GM21723 (cell line): ENCODE results near the gene SOS2.
"Not testable (repeated sequence)": the region's sequence is repeated elsewhere in the genome, so short reads cannot be mapped to it uniquely, and the experiment has no call there.

Experiments
- ATAC-seq: cut with Tn5 transposase; IDR thresholded peaks from one replicate; pipeline ENCODE4 v1.9.1; 2021; ENCODE audit warnings: mild to moderate bottlenecking, moderate library complexity; ENCODE audit not compliant: unreplicated experiment

The SOS2 gene

DNA sequence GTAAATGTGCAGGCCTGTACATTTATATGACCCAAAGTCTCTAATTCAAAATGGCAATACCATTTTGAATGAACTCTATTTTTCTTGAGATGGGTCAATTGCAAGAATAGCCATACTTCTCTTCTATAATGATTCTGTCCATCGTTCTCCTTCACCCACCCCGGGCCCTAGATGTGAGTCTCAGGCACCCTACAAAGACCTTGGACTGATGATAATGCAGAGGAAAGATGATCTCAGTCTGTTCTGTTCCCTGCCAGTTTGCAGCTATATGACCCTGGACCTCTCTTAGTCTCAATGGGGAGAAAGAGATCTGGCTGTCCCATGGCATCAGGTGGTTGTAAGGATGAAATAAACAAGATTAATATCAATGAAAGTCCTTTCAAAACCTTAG, 145.1 kb downstream of the SOS2 start:
- no peak for ATAC-seq

GRCh38 chr14:50085570-50086320, 145.6 kb downstream of the SOS2 start:
- ATAC-seq: peak; percentile 65

DNA sequence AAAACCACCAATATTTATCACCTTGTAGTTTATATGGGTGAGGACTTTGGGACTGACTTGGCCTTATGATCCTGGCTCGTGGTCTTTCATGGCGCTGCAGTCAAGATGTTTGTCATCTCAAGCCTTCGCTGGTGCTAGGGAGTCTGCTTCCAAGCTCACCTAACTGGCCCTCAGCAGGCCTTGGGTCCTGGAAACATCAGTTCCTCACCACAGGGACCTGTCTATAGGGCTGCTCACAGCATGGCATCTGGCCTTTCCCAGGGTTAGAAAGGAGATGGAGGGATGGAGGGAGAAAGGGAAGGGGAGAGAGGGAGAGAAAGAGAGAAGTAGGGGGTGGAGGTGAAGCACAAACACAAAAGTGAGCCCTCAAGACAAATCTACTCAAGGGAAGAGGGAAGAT, 146.7 kb downstream of the SOS2 start:
- ATAC-seq: no peak

DNA sequence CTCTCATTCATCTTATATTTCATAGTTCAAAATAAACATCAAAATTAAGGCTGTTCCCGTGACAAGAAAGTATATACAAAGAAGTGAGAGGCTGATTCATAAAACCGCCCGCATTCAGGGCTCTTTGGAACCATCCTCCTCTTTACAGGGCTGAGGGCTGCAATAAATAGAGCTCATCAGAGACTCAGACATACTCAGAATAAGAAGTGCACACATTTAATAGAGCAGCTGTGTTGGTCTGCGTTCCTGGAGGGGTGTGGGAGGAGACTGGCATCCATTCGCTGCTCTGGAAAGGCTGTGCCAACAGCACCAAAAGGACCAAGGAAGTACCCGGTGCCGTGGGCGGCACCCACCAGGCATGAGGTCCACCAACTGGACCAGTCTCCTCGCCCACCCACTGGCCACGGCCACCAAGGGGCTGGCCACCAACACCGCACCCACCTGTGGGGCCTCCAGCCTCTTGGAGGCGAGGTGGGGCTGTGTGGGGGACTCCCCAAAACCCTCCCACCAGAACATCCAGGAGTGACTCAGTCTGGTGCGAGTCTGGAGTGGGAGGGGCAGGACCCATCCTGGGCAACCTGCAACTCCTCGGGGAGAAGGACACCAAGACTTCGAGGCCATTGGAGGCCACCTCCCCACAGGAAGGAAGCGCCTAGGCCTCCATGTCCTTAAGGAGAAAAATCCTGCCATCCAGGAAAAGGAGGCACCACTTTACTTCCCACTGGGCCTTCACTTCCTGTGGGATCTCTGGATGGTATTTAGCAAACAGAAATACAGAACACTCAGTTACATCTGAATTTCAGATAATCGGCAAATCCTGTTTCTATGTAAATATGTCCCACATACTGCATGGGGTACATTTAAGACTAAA, 147.7 kb downstream of the SOS2 start:
- peak; percentile 39 for ATAC-seq

- ATAC-seq: peak; percentile 70
Measured at GRCh38 chr14:50082784-50083466, 148.5 kb downstream of the SOS2 start.

- no peak for ATAC-seq
Measured at GRCh38 chr14:50082308-50082742, 149.1 kb downstream of the SOS2 start.

- ATAC-seq: not testable (repeated sequence)
Measured at GRCh38 chr14:50079103-50079502, 152.3 kb downstream of the SOS2 start.

DNA sequence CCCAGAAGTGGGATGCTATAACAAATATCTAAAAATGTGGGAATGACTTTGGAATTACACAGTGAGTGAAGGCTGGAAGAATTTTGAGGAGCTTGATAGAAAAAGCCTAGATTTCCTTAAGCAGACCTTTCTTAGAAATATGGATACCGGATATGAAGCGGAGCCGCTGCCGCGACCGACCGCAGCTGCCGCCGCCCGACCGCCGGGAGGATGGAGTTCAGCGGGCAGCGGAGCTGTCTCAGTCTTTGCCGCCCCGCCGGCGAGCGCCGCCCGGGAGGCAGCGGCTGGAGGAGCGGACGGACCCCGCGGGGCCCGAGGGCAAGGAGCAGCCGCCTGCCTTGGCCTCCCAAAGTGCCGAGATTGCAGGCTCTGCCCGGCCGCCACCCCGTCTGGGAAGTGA, 157.7 kb downstream of the SOS2 start:
- ATAC-seq: not testable (repeated sequence)

GRCh38 chr14:50072395-50072794, 159.0 kb downstream of the SOS2 start:
- ATAC-seq: no peak

GRCh38 chr14:50070840-50071548, 160.4 kb downstream of the SOS2 start:
- ATAC-seq: peak; percentile 64

DNA sequence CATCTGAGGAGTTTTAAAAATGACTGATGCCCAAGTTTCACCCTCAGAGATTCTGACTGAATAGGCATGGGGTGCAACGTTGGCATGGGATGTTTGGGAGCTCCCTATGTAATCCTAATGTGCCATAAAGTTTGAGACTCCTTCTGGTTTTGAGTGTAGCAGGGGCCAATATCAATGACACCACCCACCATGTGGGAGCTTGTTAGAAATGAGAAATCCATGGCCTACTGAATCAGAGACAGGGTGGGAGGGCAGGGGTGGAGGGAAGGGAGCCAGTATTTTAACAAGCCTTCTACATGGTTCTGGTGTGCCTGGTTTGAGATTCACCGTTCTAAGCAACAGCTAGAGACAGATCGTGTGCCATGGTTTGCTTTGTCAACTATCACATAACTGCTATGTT, 161.1 kb downstream of the SOS2 start:
- no peak for ATAC-seq

GRCh38 chr14:50069325-50069724, 162.1 kb downstream of the SOS2 start:
- no peak for ATAC-seq

GRCh38 chr14:50068496-50068895, 162.9 kb downstream of the SOS2 start:
- ATAC-seq: no peak

DNA sequence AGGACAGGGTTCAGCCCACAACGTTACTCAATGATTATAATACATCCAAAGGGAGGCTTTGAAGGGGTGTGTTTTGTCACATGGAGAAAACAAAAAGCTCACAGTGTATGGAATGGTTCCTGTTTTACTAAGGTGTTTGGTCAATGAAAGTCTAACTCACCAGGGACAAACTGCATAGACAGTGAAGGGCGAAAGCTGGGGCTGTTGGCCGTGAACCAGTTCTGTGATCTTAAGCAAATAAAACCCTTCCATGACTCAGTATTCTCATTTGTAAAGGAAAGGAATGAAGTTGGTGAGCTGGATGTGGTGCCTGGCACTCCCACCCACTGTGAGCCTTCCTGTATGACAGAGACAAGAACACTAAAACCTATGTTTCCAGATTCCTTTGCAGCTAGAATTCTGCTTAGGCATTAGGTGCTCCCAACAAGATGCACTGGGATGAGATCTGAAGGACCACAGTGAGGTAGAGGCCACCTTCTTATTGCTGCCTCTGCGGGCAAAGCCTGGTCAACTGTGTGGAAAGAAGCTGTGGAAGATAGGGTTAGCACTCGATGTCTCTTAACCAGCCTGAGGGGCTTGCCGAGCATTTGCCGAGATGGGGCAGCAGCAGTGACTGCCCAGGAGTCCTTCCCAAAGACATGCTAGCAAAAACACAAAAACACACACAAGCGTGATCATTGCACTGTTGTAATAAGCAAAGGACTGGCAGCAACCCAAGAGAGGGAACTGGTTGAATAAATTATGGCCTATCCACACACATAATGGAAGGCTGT, 163.5 kb downstream of the SOS2 start:
- ATAC-seq: no peak
